Testis (tissue), 2 donors: ENCODE measurements around the gene SNX12.

Experiments
- CTCF ChIP-seq, 3 experiments: fragments of 450-650 bp in 2 of 3; fragments of 200-600 bp in 1 of 3; sonication (generic) in 1 of 3; IDR thresholded peaks; one replicate each; pipeline ENCODE4 v1.5.1; 2016 to 2019; ENCODE audit warnings: antibody characterized with exemption in 3 of 3, mild to moderate bottlenecking in 2 of 3, moderate library complexity in 1 of 3
- POLR2A ChIP-seq: fragments of 450-650 bp; IDR thresholded peaks from one replicate; pipeline ENCODE4 v1.6.1; 2017; ENCODE audit warnings: antibody characterized with exemption, mild to moderate bottlenecking, moderate library complexity

- TF ChIP-seq CTCF (IDR thresholded peaks at IDR 0.05), result no peak
- TF ChIP-seq POLR2A, result no peak
These were observed 13.4 kb upstream of the SNX12 start for GRCh38 chrX:71081330-71082123.
